ENCODE results near the gene RIMS4. TPM values are rescaled to one million over a fixed set of nuclear protein-coding genes. Genes with fewer than 3 reads are reported as not detected.

The RIMS4 gene
- total RNA-seq, 3 donors from 2014 or later: 0.66 to 1.8 (median 0.96) TPM

DNA sequence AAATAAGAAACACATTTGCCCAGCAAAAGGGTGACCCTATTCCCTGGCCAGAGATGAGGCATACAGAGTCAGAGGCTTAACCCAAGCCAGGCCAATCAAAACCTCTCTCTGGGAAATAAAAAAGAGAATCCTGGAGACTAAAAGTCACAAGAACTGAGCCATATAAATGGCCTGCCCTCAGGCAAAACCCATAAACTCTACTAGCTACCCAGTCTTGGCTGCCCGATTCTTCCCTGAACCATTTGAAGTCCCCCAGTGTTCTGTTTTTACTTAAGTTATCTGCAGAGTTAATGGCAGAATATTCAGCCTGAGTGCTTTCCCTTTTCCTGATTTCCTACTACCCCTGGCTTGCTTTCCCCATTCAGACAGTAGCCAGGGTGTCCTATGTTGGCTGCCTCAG lies 50.8 kb downstream of the RIMS4 start:
- Histone ChIP-seq H3K9me3 (no peaks in the 10 kb centered on the region), H3K4me3 (no peak overlapping the region), H3K27ac (no peak overlapping the region), H3K27me3 (no peaks in the 10 kb centered on the region), H3K4me1 (no peaks in the 10 kb centered on the region), H3K36me3 (no peaks in the 10 kb centered on the region)
- TF ChIP-seq POLR2A (IDR thresholded peaks at IDR 0.05): no peak
- no peak for TF ChIP-seq CTCF (IDR thresholded peaks at IDR 0.05)
- TF ChIP-seq POLR2AphosphoS5 (IDR thresholded peaks at IDR 0.05): no peak
- DNase-seq (ENCODE audit: low spot score in 2 of 2): no peak
- intact Hi-C loops (cut with DNase I; ENCODE audit: low total_unique reads): no loop called here

DNA sequence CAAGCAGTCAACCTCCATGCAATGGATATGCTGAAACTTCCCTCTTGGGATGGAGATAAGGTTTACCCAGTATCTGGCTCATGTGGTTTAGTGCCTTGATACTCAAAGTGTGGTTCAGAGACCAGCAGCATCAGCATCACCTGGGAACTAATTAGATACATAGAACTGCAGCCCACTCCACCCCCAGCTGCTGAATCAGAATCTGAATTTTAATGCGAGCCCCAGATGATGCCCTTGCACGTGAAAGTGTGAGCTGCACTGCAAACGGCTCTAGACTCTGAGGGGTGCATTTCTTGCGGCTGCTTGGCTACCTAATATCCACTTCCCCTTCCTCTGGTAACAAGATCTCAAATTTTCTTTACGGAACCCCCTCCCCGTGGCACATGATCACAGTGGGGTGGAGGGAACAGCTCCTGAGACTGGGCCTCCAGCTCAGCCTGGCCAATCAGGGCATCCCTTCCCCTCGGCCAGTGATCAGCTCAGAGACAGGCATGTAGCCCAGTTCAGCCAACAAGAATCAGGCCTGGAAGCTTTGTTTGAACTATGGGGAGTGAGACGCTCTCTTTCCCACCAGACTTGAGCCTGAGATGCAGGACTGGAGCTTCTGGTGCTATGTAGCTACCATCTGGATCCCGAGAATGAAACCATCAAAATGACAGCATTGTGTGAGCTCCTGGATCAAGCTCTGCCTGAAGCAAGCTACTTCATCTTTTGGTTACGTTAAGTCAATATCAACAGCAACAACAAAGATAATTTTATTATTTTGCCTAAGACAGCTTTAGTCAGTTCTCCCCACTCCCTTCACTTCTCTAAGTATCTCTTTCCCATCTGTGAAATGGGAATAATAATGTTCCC lies 51.9 kb downstream of the RIMS4 start:
- intact Hi-C loops (cut with DNase I; ENCODE audit: low total_unique reads): no loop called here
- H3K27ac ChIP-seq: no peak overlapping the region
- no peak for DNase-seq (ENCODE audit: low spot score in 2 of 2)
- no peaks in the 10 kb centered on the region for H3K4me1 ChIP-seq
- no peaks in the 10 kb centered on the region for H3K36me3 ChIP-seq
- H3K9me3 ChIP-seq: no peaks in the 10 kb centered on the region
- TF ChIP-seq POLR2A (IDR thresholded peaks at IDR 0.05) (no peak), CTCF (IDR thresholded peaks at IDR 0.05) (no peak)
- no peak overlapping the region for H3K4me3 ChIP-seq
- peaks cover 0 to 2% of the 10 kb centered on the region in 2 donors for H3K27me3 ChIP-seq

DNA sequence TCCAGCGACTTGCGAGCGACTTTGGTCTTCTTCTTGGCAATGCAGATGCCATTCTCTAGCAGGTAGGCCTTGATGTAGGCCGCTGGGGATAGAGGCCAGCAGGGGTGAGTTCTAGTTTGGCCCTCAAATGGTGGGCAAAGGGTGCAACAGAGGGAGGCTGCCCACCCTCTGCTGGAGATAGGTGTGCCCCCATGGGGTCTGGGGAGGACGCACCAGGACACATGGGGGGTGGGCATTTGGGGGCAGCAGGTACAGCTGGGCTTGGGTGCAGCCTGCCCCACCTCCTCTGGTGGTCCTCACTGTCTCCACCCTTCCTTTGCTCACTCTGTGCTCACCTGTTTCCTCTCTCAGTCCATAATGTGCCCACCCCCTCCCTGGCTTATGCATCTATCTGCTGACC lies 53.4 kb downstream of the RIMS4 start:
- Histone ChIP-seq H3K27ac (no peak overlapping the region), H3K4me3 (no peak overlapping the region), H3K4me1 (no peaks in the 10 kb centered on the region), H3K27me3 (peaks cover 0 to 13% of the 10 kb centered on the region in 2 donors), H3K36me3 (no peaks in the 10 kb centered on the region), H3K9me3 (no peaks in the 10 kb centered on the region)
- TF ChIP-seq POLR2AphosphoS5 (IDR thresholded peaks at IDR 0.05): no peak
- TF ChIP-seq CTCF (IDR thresholded peaks at IDR 0.05): no peak
- TF ChIP-seq POLR2A (IDR thresholded peaks at IDR 0.05): no peak
- DNase-seq (ENCODE audit: low spot score in 2 of 2): no peak
- intact Hi-C loops (cut with DNase I; ENCODE audit: low total_unique reads): no loop called here

DNA sequence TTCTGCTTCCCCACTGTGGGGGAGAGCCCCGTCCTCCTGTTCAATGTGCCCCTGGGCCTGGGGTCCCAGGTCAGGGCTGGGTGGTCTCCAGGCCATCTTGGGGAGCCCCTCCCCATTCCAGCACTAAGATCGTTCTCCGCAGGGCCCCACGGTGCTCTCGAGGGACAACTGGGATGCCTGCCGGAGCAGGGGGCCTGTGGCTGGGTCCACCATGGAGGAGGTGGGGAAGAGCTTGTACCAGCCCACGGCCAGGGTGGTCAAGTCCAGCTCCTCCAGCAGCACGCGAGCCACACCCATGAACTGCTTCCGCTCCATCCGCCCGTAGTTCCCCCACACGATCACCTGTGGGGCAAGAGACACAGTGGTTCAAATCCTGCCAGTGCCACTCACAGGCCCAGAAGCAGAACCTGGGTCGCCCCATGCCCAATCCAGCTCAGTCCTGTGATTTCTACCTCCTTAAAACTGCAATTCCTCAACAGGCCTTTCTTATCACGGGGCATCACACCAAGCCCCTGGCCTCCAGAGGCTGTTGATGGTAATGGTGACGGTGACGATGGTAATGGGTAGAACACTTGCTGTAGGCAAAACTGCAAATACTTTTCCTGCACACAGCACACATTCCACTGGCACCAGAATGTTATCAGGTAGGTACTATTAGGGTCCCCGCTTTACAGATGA lies 54.2 kb downstream of the RIMS4 start:
- no peak for TF ChIP-seq POLR2AphosphoS5 (IDR thresholded peaks at IDR 0.05)
- no peak for TF ChIP-seq POLR2A (IDR thresholded peaks at IDR 0.05)
- TF ChIP-seq CTCF (IDR thresholded peaks at IDR 0.05): no peak
- Histone ChIP-seq H3K9me3 (no peaks in the 10 kb centered on the region), H3K4me1 (no peaks in the 10 kb centered on the region), H3K27ac (no peak overlapping the region), H3K27me3 (peaks cover 0 to 13% of the 10 kb centered on the region in 2 donors), H3K36me3 (no peaks in the 10 kb centered on the region), H3K4me3 (no peak overlapping the region)
- intact Hi-C loops (cut with DNase I; ENCODE audit: low total_unique reads): no loop called here
- DNase-seq (ENCODE audit: low spot score in 2 of 2): no peak

GRCh38 chr20:44754554-44754953 lies 55.8 kb downstream of the RIMS4 start:
- Histone ChIP-seq H3K9me3 (no peaks in the 10 kb centered on the region), H3K27ac (no peak overlapping the region), H3K36me3 (no peaks in the 10 kb centered on the region), H3K4me3 (no peak overlapping the region), H3K27me3 (peaks cover 0 to 13% of the 10 kb centered on the region in 2 donors), H3K4me1 (no peaks in the 10 kb centered on the region)
- no peak for TF ChIP-seq CTCF (IDR thresholded peaks at IDR 0.05)
- TF ChIP-seq POLR2A (IDR thresholded peaks at IDR 0.05): no peak
- TF ChIP-seq POLR2AphosphoS5 (IDR thresholded peaks at IDR 0.05): no peak
- intact Hi-C loops (cut with DNase I; ENCODE audit: low total_unique reads): loop anchor here (5.0 kb wide), 1 partner anchor 113 kb away; no protein-coding TSS in a partner anchor
- no peak for DNase-seq (ENCODE audit: low spot score in 2 of 2)
